22Rv1 (cell line): ENCODE data around the gene SMO.

Source experiments
- H3K27ac ChIP-seq: fragments of 450-650 bp; 2 replicates; pipeline ENCODE4 v1.5.1; 2017
- ZFX ChIP-seq: fragments of 450-650 bp; IDR thresholded peaks from 2 replicates; pipeline ENCODE4 v1.6.1; 2017; ENCODE audit warnings: antibody characterized with exemption, borderline replicate concordance
- TF ChIP-seq, protein P1 (sequence below): fragments of 450-650 bp; IDR thresholded peaks from 2 replicates; pipeline ENCODE4 v1.5.1; 2017; ENCODE audit warnings: mild to moderate bottlenecking

SMO gene

GRCh38 chr7:129202058-129202777 is 13.8 kb downstream of the SMO start:
- no peak overlapping the region for H3K27ac ChIP-seq
- TF ChIP-seq ZFX = no peak

DNA sequence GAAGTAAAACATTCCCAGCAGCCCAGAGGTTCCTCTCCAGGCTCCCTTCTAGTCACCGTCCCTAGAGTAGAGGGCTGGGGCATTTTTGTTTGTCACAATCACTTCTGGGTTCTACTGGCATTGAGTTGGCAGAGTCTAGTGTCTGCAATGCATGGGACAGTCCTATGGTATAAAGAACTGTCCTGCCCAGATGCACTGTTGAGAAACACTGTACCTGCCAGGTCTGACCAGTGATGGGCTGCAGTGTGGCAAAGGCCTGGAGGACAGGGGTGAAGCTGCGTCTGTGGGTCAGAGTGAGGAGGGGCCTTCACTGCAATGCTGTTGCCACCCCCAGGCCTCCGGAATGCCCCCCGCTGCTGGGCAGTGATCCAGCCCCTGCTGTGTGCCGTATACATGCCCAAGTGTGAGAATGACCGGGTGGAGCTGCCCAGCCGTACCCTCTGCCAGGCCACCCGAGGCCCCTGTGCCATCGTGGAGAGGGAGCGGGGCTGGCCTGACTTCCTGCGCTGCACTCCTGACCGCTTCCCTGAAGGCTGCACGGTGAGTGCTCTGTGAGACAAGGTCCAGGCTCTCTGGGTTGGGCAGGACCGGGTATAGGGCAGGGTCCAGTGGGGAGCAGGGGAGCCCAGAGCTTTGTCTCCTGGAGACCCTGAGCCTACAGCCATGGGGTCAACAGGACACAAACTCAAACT is 14.8 kb downstream of the SMO start:
- no peak overlapping the region for H3K27ac ChIP-seq
- no peak for TF ChIP-seq ZFX
- TF ChIP-seq, protein P1, sequence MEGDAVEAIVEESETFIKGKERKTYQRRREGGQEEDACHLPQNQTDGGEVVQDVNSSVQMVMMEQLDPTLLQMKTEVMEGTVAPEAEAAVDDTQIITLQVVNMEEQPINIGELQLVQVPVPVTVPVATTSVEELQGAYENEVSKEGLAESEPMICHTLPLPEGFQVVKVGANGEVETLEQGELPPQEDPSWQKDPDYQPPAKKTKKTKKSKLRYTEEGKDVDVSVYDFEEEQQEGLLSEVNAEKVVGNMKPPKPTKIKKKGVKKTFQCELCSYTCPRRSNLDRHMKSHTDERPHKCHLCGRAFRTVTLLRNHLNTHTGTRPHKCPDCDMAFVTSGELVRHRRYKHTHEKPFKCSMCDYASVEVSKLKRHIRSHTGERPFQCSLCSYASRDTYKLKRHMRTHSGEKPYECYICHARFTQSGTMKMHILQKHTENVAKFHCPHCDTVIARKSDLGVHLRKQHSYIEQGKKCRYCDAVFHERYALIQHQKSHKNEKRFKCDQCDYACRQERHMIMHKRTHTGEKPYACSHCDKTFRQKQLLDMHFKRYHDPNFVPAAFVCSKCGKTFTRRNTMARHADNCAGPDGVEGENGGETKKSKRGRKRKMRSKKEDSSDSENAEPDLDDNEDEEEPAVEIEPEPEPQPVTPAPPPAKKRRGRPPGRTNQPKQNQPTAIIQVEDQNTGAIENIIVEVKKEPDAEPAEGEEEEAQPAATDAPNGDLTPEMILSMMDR = no peak

GRCh38 chr7:129205126-129205818 is 16.8 kb downstream of the SMO start:
- H3K27ac ChIP-seq = no peak overlapping the region
- TF ChIP-seq ZFX = no peak
- TF ChIP-seq, protein P1 = no peak

GRCh38 chr7:129205987-129206785 is 17.8 kb downstream of the SMO start:
- TF ChIP-seq, protein P1 = no peak
- no peak for TF ChIP-seq ZFX
- no peak overlapping the region for H3K27ac ChIP-seq

GRCh38 chr7:129208667-129209066 is 20.2 kb downstream of the SMO start:
- H3K27ac ChIP-seq = no peak overlapping the region
- no peak for TF ChIP-seq ZFX
- TF ChIP-seq, protein P1 = no peak

DNA sequence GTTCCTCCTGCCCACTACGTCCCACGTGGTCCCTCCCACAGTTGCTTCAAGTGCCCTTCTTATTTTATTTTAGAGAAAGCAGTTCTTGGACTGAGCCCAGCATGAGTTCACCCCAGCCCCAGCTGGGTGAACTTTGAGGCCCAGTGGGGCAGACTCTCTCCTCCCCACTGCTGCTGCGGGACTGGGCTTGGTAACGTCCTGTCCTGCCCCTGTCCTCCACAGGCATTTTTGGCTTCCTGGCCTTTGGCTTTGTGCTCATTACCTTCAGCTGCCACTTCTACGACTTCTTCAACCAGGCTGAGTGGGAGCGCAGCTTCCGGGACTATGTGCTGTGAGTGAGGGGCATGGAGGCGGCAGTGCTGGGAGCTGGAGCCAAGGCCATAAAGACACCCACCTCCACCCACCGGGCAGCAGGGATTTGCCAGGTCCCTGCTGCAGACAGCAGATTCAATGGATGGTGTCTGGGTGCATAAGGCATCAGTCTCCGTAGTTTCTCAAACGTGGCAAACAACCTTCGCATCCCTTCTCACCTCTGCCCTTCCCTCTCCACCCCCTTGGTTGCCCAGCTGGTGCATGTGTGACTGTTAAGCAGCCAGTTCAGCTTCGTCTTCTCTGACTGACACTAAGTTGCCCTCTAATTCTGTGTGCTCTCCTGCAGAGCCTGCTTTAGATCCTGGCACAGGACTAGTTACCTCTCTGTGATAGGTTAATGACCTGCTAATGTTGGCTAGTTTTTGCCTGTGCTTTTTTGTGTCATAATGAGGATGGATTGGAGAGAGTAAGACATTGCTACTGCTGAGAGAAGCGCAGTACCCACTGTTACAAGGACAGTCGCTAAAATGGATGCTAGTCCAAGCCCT is 20.9 kb downstream of the SMO start:
- H3K27ac ChIP-seq = no peak overlapping the region
- TF ChIP-seq ZFX = no peak
- TF ChIP-seq, protein P1 = no peak
